Measurements from ENCODE around the gene ABCC4.

DNA sequence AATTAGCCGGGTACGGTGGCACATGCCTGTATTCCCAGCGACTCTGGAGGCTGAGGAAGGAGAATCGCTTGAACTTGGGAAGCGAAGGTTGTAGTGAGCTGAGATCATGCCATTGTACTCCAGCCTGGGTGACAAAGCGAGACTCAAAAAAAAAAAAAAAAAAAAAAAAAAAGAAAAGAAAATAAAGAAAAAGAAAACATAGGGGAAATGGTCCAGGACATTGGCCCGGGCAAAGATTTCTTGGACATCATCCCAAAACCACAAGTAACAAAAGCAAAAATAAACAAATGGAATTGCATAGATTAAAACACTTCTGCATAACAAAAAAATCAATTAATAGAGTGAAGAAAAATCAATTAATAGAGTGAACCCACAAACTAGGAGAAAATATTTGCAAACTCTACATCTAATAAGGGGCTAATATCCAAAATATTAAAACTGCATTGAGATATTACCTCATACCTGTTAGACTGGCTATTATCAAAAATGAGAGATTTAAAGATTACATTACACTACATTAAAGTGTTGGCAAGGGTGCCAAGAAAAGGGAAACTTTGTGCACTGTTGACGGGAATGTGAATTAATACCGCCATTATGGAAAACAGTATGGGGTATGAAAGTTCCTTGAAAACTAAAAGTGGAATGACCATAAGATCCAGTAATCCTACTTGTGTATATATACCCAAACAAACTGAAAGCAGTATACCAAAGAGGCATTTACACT lies 18.5 kb upstream of the ABCC4 start:
- TF ChIP-seq, protein P1, sequence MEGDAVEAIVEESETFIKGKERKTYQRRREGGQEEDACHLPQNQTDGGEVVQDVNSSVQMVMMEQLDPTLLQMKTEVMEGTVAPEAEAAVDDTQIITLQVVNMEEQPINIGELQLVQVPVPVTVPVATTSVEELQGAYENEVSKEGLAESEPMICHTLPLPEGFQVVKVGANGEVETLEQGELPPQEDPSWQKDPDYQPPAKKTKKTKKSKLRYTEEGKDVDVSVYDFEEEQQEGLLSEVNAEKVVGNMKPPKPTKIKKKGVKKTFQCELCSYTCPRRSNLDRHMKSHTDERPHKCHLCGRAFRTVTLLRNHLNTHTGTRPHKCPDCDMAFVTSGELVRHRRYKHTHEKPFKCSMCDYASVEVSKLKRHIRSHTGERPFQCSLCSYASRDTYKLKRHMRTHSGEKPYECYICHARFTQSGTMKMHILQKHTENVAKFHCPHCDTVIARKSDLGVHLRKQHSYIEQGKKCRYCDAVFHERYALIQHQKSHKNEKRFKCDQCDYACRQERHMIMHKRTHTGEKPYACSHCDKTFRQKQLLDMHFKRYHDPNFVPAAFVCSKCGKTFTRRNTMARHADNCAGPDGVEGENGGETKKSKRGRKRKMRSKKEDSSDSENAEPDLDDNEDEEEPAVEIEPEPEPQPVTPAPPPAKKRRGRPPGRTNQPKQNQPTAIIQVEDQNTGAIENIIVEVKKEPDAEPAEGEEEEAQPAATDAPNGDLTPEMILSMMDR (IDR thresholded peaks at IDR 0.05), result no peak
- no peak for TF ChIP-seq POLR2A (IDR thresholded peaks at IDR 0.05)
